Measurements from ENCODE around the gene RND1. TPM values are rescaled to one million over a fixed set of nuclear protein-coding genes. Genes with fewer than 3 reads are reported as not detected.

RND1 gene
- total and polyA plus RNA-seq, 2 donors (not counting 1 experiment from before 2014, with no cell fraction given): 0.08 to 0.17 TPM

GRCh38 chr12:48822711-48823110, 43.0 kb downstream of the RND1 start:
- peaks cover 5% of the 10 kb centered on the region for H3K79me2 ChIP-seq (ENCODE audit: control insufficient read depth, insufficient read depth, low read length)
- TF ChIP-seq EZH2 (IDR thresholded peaks at IDR 0.05; ENCODE audit: low read length, missing control alignments) (no peak), CTCF (conservative IDR thresholded peaks at IDR 0.05 in 1 of 2, IDR thresholded peaks at IDR 0.05 in 1 of 2; ENCODE audit: low read depth in 1 of 2, low read length in 2 of 2) (no peak)
- no peak overlapping the region for H3K4me3 ChIP-seq (replicated peaks in 1 of 4; ENCODE audit: control extremely low read depth in 1 of 4, insufficient read depth in 1 of 4, low read depth in 3 of 4, low read length in 4 of 4)
- no peaks in the 10 kb centered on the region for H4K20me1 ChIP-seq (ENCODE audit: control insufficient read depth, extremely low read depth, insufficient read depth, low read length)
- H3K36me3 ChIP-seq (ENCODE audit: control insufficient read depth, insufficient read depth, low read length): peaks cover 14% of the 10 kb centered on the region
- DNase-seq (ENCODE audit: low read depth in 2 of 2): no peak
- H3K9me3 ChIP-seq (ENCODE audit: control insufficient read depth, insufficient read depth, low read depth, low read length): no peaks in the 10 kb centered on the region
- H3K4me2 ChIP-seq (ENCODE audit: extremely low read depth, insufficient read depth, low read length): no peak overlapping the region
- H3K27me3 ChIP-seq (ENCODE audit: control insufficient read depth, insufficient read depth, low read length): no peaks in the 10 kb centered on the region
- H3K27ac ChIP-seq (ENCODE audit: insufficient read depth, low read length): no peak overlapping the region
- H3K4me1 ChIP-seq (ENCODE audit: control insufficient read depth, extremely low read depth, insufficient read depth, low read length): peaks cover 2% of the 10 kb centered on the region
- no peak overlapping the region for H3K9ac ChIP-seq (ENCODE audit: insufficient read depth, low read length)
- no peak overlapping the region for H2AFZ ChIP-seq (ENCODE audit: low read length)

- Histone ChIP-seq H3K36me3 (ENCODE audit: control insufficient read depth, insufficient read depth, low read length) (peaks cover 10% of the 10 kb centered on the region), H3K4me2 (ENCODE audit: extremely low read depth, insufficient read depth, low read length) (no peak overlapping the region), H3K4me3 (replicated peaks in 1 of 4; ENCODE audit: control extremely low read depth in 1 of 4, insufficient read depth in 1 of 4, low read depth in 3 of 4, low read length in 4 of 4) (no peak overlapping the region), H3K27ac (ENCODE audit: insufficient read depth, low read length) (no peak overlapping the region), H4K20me1 (ENCODE audit: control insufficient read depth, extremely low read depth, insufficient read depth, low read length) (no peaks in the 10 kb centered on the region), H3K9me3 (ENCODE audit: control insufficient read depth, insufficient read depth, low read depth, low read length) (no peaks in the 10 kb centered on the region), H2AFZ (ENCODE audit: low read length) (no peak overlapping the region), H3K27me3 (ENCODE audit: control insufficient read depth, insufficient read depth, low read length) (no peaks in the 10 kb centered on the region), H3K9ac (ENCODE audit: insufficient read depth, low read length) (no peak overlapping the region), H3K4me1 (ENCODE audit: control insufficient read depth, extremely low read depth, insufficient read depth, low read length) (peaks cover 5% of the 10 kb centered on the region), H3K79me2 (ENCODE audit: control insufficient read depth, insufficient read depth, low read length) (peaks cover 5% of the 10 kb centered on the region)
- DNase-seq (ENCODE audit: low read depth in 2 of 2): no peak
- no peak for TF ChIP-seq CTCF (conservative IDR thresholded peaks at IDR 0.05 in 1 of 2, IDR thresholded peaks at IDR 0.05 in 1 of 2; ENCODE audit: low read depth in 1 of 2, low read length in 2 of 2)
- TF ChIP-seq EZH2 (IDR thresholded peaks at IDR 0.05; ENCODE audit: low read length, missing control alignments): no peak
Measured at GRCh38 chr12:48822139-48822538, 43.5 kb downstream of the RND1 start.

GRCh38 chr12:48819986-48820725, 45.5 kb downstream of the RND1 start:
- no peak overlapping the region for H2AFZ ChIP-seq (ENCODE audit: low read length)
- no peak overlapping the region for H3K4me3 ChIP-seq (replicated peaks in 1 of 4; ENCODE audit: control extremely low read depth in 1 of 4, insufficient read depth in 1 of 4, low read depth in 3 of 4, low read length in 4 of 4)
- no peaks in the 10 kb centered on the region for H3K27me3 ChIP-seq (ENCODE audit: control insufficient read depth, insufficient read depth, low read length)
- H3K36me3 ChIP-seq (ENCODE audit: control insufficient read depth, insufficient read depth, low read length): peaks cover 1% of the 10 kb centered on the region
- no peak overlapping the region for H3K27ac ChIP-seq (ENCODE audit: insufficient read depth, low read length)
- H3K9ac ChIP-seq (ENCODE audit: insufficient read depth, low read length): no peak overlapping the region
- no peak for DNase-seq (ENCODE audit: low read depth in 2 of 2)
- H3K4me2 ChIP-seq (ENCODE audit: extremely low read depth, insufficient read depth, low read length): no peak overlapping the region
- peaks cover 13% of the 10 kb centered on the region for H3K79me2 ChIP-seq (ENCODE audit: control insufficient read depth, insufficient read depth, low read length)
- H4K20me1 ChIP-seq (ENCODE audit: control insufficient read depth, extremely low read depth, insufficient read depth, low read length): no peaks in the 10 kb centered on the region
- peaks cover 8% of the 10 kb centered on the region for H3K4me1 ChIP-seq (ENCODE audit: control insufficient read depth, extremely low read depth, insufficient read depth, low read length)
- no peak for TF ChIP-seq CTCF (conservative IDR thresholded peaks at IDR 0.05 in 1 of 2, IDR thresholded peaks at IDR 0.05 in 1 of 2; ENCODE audit: low read depth in 1 of 2, low read length in 2 of 2)
- TF ChIP-seq EZH2 (IDR thresholded peaks at IDR 0.05; ENCODE audit: low read length, missing control alignments): no peak
- no peaks in the 10 kb centered on the region for H3K9me3 ChIP-seq (ENCODE audit: control insufficient read depth, insufficient read depth, low read depth, low read length)
